Sigmoid colon (tissue), 7 donors: ENCODE measurements around the gene SRP68. TPM values are rescaled to one million over a fixed set of nuclear protein-coding genes. Genes with fewer than 3 reads are reported as not detected.

Source experiments
- DNase-seq: peaks from one replicate; pipeline ENCODE4 v3.0.0-alpha.2; 2019
- H3K27ac ChIP-seq, 4 donors: fragments of 200-600 bp; sonication (generic); one replicate each; pipeline ENCODE4 v1.5.1; 2016 to 2019; ENCODE audit warnings: mild to moderate bottlenecking in 1 of 4
- H3K27me3 ChIP-seq, 3 donors: fragments of 200-600 bp; sonication (generic); one replicate each; pipeline ENCODE4 v1.5.1; 2019; ENCODE audit warnings: mild to moderate bottlenecking in 1 of 3
- H3K36me3 ChIP-seq, 4 donors: fragments of 200-600 bp; sonication (generic); one replicate each; pipeline ENCODE4 v1.5.1; 2016 to 2019
- H3K4me1 ChIP-seq, 4 donors: fragments of 200-600 bp; sonication (generic); one replicate each; pipeline ENCODE4 v1.5.1; 2017 to 2019
- H3K4me3 ChIP-seq, 4 donors: fragments of 200-600 bp; sonication (generic); one replicate each; pipeline ENCODE4 v1.5.1; 2017 to 2019; ENCODE audit warnings: mild to moderate bottlenecking in 2 of 4, moderate library complexity in 1 of 4
- H3K9me3 ChIP-seq, 4 donors: fragments of 200-600 bp in 3 of 4; sonication (generic) in 3 of 4; one replicate each; pipeline versions ENCODE4 v1.5.1 to v1.6.1; 2013 to 2019
- CTCF ChIP-seq, 4 experiments: fragments of 450-650 bp in 3 of 4; fragments of 200-600 bp in 1 of 4; IDR thresholded peaks; one replicate each; pipeline ENCODE4 v1.5.1; 2016 to 2019; ENCODE audit warnings: antibody characterized with exemption in 4 of 4, mild to moderate bottlenecking in 3 of 4, moderate library complexity in 2 of 4
- EP300 ChIP-seq, 4 donors: sonication (generic); formaldehyde crosslinking; IDR thresholded peaks; one replicate each; pipeline ENCODE4 v1.6.1; 2017; ENCODE audit warnings: antibody characterized with exemption in 4 of 4
- POLR2A ChIP-seq, 2 donors: fragments of 450-650 bp; IDR thresholded peaks; one replicate each; pipeline ENCODE4 v1.6.1; 2016; ENCODE audit warnings: antibody characterized with exemption in 2 of 2, mild to moderate bottlenecking in 2 of 2, moderate library complexity in 2 of 2
- POLR2AphosphoS5 ChIP-seq, 4 donors: sonication (generic); formaldehyde crosslinking; IDR thresholded peaks; one replicate each; pipeline ENCODE4 v1.6.1; 2017; ENCODE audit warnings: antibody characterized with exemption in 4 of 4
- WGBS, 2 donors: extraction: QIAGEN DNeasy Blood & Tissue Kit; methylation state at CpG; one replicate each; pipeline ENCODE4 v1.1.7; 2013; 5-methylcytosine and 5-hydroxymethylcytosine counted together
- intact Hi-C: fragments of 100-400 bp; cut with DNase I; formaldehyde crosslinking; loops from one replicate; pipeline ENCODE4 v1.15.1; 2023
- polyA plus RNA-seq, 3 donors: library from polyadenylated mRNA; stranded (reverse); fragments of 200-250 nt; gene quantifications; one replicate each; pipeline ENCODE4 v1.2.3, GENCODE V29; 2013
- total RNA-seq, 4 donors: library from RNA; depleted of rRNA; stranded (reverse); fragments of >200 nt; gene quantifications; one replicate each; pipeline ENCODE4 v1.1.0, GENCODE V29; 2016
- donor health status: healthy with polysubstance abuse.
- donor health status: Bipolar disorder and iron deficiency.
- donor health status: healthy.

The SRP68 gene
- total and polyA plus RNA-seq, 7 donors = 37.2 to 60.6 (median 53.1) TPM

- Histone ChIP-seq H3K9me3 (no peaks in the 10 kb centered on the region), H3K27me3 (no peaks in the 10 kb centered on the region), H3K4me3 (no peak overlapping the region), H3K36me3 (no peaks in the 10 kb centered on the region), H3K27ac (no peak overlapping the region), H3K4me1 (no peaks in the 10 kb centered on the region)
- intact Hi-C loops = no loop called here
- no peak for DNase-seq
- WGBS, 2 donors = 85 to 93% methylated on average over 7 of the region's 7 CpGs
- TF ChIP-seq CTCF (IDR thresholded peaks at IDR 0.05) (no peak), POLR2A (IDR thresholded peaks at IDR 0.05) (no peak), POLR2AphosphoS5 (IDR thresholded peaks at IDR 0.05) (no peak)
Measured at GRCh38 chr17:76115138-76115754, 42.9 kb upstream of the SRP68 start.

DNA sequence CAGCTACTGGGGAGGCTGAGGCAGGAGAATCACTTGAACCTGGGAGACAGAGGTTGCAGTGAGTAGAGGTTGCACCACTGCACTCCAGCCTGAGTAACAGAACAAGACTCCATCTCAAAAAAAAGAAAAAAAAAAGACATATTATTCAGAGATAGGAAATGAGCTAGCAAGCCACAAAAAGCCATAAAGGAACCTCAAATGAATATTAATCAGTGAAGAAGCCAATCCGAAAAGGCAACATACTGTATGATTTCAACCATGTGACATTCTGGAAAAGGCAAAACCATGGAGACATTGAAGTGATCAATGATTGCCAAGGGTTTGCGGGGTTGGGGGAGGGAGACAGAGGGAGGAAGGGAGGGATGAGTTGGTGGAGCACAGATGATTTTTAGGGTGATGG, 39.6 kb upstream of the SRP68 start:
- H3K4me1 ChIP-seq = no peaks in the 10 kb centered on the region
- DNase-seq = no peak
- WGBS, 2 donors = 93% methylated on average over 2 of the region's 2 CpGs
- no peak overlapping the region for H3K27ac ChIP-seq
- H3K9me3 ChIP-seq = no peaks in the 10 kb centered on the region
- no peaks in the 10 kb centered on the region for H3K27me3 ChIP-seq
- TF ChIP-seq CTCF (IDR thresholded peaks at IDR 0.05) (no peak), POLR2A (IDR thresholded peaks at IDR 0.05) (no peak), EP300 (IDR thresholded peaks at IDR 0.05) (no peak), POLR2AphosphoS5 (IDR thresholded peaks at IDR 0.05) (no peak)
- intact Hi-C loops = no loop called here
- no peaks in the 10 kb centered on the region for H3K36me3 ChIP-seq
- no peak overlapping the region for H3K4me3 ChIP-seq

- TF ChIP-seq CTCF (IDR thresholded peaks at IDR 0.05) (peak in 1 of 4 experiments; percentile 15), POLR2A (IDR thresholded peaks at IDR 0.05) (no peak)
- WGBS, 2 donors = 69 to 81% methylated on average over 6 of the region's 6 CpGs
- H3K9me3 ChIP-seq = no peaks in the 10 kb centered on the region
- no peaks in the 10 kb centered on the region for H3K27me3 ChIP-seq
- no peak overlapping the region for H3K27ac ChIP-seq
- peaks cover 0 to 15% (median 10%) of the 10 kb centered on the region in 4 donors for H3K4me1 ChIP-seq
- no peak for DNase-seq
- no peak overlapping the region for H3K4me3 ChIP-seq
- H3K36me3 ChIP-seq = no peaks in the 10 kb centered on the region
- intact Hi-C loops = no loop called here
Measured at GRCh38 chr17:76107509-76107908, 35.2 kb upstream of the SRP68 start.

DNA sequence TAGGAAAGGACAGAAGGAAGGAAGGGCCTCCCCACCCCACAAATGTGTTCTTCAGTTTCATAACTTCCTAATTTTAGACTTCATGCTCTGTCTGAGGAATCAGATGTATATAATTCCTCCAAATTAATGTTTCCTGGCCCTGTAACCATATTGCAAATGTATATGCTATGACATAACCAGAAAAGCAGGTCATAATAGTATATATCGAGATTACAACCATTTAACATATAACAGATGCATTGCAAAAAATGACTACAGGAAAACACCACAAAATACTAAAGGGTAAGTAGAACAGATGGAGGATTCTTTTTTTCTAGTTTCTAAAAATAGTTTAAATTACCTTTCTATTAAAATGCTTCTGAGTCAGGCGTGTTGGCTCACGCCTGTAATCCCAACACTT, 34.4 kb upstream of the SRP68 start:
- H3K27ac ChIP-seq = no peak overlapping the region
- H3K4me3 ChIP-seq = no peak overlapping the region
- H3K27me3 ChIP-seq = no peaks in the 10 kb centered on the region
- TF ChIP-seq EP300 (IDR thresholded peaks at IDR 0.05) (no peak), POLR2AphosphoS5 (IDR thresholded peaks at IDR 0.05) (no peak), CTCF (IDR thresholded peaks at IDR 0.05) (no peak), POLR2A (IDR thresholded peaks at IDR 0.05) (no peak)
- H3K9me3 ChIP-seq = no peaks in the 10 kb centered on the region
- WGBS, 2 donors = 42 to 59% methylated on average over 3 of the region's 3 CpGs
- peaks cover 0 to 23% (median 18%) of the 10 kb centered on the region in 4 donors for H3K4me1 ChIP-seq
- peaks cover 0 to 2% (median 0%) of the 10 kb centered on the region in 4 donors for H3K36me3 ChIP-seq
- intact Hi-C loops = no loop called here
- no peak for DNase-seq

GRCh38 chr17:76104896-76105231, 32.5 kb upstream of the SRP68 start:
- Histone ChIP-seq H3K27me3 (no peaks in the 10 kb centered on the region), H3K4me3 (no peak overlapping the region), H3K36me3 (peaks cover 0 to 20% (median 11%) of the 10 kb centered on the region in 4 donors), H3K9me3 (no peaks in the 10 kb centered on the region), H3K27ac (no peak overlapping the region), H3K4me1 (peaks cover 0 to 25% (median 21%) of the 10 kb centered on the region in 4 donors)
- WGBS, 2 donors = 76 to 84% methylated on average over 5 of the region's 5 CpGs
- intact Hi-C loops = no loop called here
- TF ChIP-seq POLR2AphosphoS5 (IDR thresholded peaks at IDR 0.05) = no peak
- DNase-seq = no peak
